Parathyroid adenoma (tissue), 2 donors: ENCODE results near the gene KIR3DL3.
"Not testable (repeated sequence)": the region's sequence is repeated elsewhere in the genome, so short reads cannot be mapped to it uniquely, and the experiment has no call there.

Source experiments
- H2AFZ ChIP-seq: fragments of 300-600 bp; sonication (generic); one replicate; pipeline ENCODE4 v1.7.0; 2017; ENCODE audit warnings: antibody characterized with exemption, mild to moderate bottlenecking
- H3K27ac ChIP-seq: fragments of 300-600 bp; sonication (generic); one replicate; pipeline ENCODE4 v1.7.0; 2017
- H3K27me3 ChIP-seq: fragments of 300-600 bp; sonication (generic); one replicate; pipeline ENCODE4 v1.7.0; 2017; ENCODE audit warnings: low read length; ENCODE audit not compliant: control insufficient read depth, insufficient read depth
- H3K36me3 ChIP-seq: fragments of 300-600 bp; sonication (generic); one replicate; pipeline ENCODE4 v1.7.0; 2017; ENCODE audit warnings: low read length; ENCODE audit not compliant: control insufficient read depth, insufficient read depth
- H3K4me1 ChIP-seq: fragments of 300-600 bp; sonication (generic); one replicate; pipeline ENCODE4 v1.7.0; 2017; ENCODE audit warnings: control low read depth
- H3K4me2 ChIP-seq: fragments of 300-600 bp; sonication (generic); one replicate; pipeline ENCODE4 v1.7.0; 2017; ENCODE audit warnings: low read length
- H3K4me3 ChIP-seq: fragments of 300-600 bp; sonication (generic); one replicate; pipeline ENCODE4 v1.7.0; 2017; ENCODE audit warnings: low read depth, low read length
- H3K79me2 ChIP-seq: fragments of 300-600 bp; sonication (generic); one replicate; pipeline ENCODE4 v1.7.0; 2017; ENCODE audit warnings: control low read depth
- H3K9ac ChIP-seq: fragments of 300-600 bp; sonication (generic); one replicate; pipeline ENCODE4 v1.7.0; 2017; ENCODE audit warnings: mild to moderate bottlenecking
- H3K9me3 ChIP-seq: fragments of 300-600 bp; sonication (generic); one replicate; pipeline ENCODE4 v1.7.0; 2017; ENCODE audit warnings: low read length; ENCODE audit not compliant: control insufficient read depth
- TF ChIP-seq, protein P1 (sequence below): fragments of 300-600 bp; sonication (generic); IDR thresholded peaks from one replicate; pipeline ENCODE4 v1.7.0; 2017; ENCODE audit warnings: antibody characterized with exemption, mild to moderate bottlenecking
- donor health status: primary hyperparathyroidism.

KIR3DL3 gene

DNA sequence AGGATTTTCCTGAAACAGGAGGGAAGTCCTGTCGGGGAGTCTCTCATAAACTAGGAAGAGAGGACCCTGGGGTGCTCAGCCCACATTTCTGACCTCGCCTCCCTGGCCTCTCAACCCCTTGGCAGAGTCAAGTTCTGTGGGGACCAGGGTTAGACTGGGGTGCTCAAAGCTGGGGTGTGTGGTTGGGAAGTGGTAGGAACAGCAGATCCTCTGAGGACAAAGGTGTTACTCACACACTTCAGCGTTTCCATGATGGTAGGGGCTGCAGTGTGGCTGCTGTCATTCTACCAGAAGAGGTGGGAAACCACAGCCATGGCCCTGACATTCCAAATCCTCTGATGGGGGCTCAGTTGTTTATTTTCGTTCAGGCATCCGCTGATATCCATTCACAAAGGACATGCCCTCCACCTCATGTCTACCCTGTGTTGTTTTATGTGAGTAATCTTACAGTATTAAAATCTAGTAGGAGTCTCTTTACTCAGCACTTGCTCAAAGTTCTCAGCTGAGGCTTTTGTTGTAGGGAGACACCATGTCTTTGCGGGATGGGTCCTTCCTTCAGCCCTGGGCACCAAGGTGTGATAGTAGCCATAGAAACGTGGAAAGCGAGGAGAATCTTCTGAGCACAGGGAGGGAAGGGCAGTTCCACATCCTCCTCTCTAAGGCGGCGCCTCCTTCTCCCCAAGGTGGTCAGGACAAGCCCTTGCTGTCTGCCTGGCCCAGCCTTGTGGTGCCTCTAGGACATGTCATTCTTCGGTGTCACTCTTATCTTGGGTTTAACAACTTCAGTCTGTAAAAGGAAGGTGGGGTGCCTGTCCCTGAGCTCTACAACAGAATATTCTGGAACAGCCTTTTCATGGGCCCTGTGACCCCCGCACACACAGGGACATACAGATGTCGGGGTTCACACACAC lies 15.6 kb downstream of the KIR3DL3 start:
- no peak overlapping the region for H3K4me3 ChIP-seq
- H3K36me3 ChIP-seq, result no peaks in the 10 kb centered on the region
- TF ChIP-seq, protein P1, sequence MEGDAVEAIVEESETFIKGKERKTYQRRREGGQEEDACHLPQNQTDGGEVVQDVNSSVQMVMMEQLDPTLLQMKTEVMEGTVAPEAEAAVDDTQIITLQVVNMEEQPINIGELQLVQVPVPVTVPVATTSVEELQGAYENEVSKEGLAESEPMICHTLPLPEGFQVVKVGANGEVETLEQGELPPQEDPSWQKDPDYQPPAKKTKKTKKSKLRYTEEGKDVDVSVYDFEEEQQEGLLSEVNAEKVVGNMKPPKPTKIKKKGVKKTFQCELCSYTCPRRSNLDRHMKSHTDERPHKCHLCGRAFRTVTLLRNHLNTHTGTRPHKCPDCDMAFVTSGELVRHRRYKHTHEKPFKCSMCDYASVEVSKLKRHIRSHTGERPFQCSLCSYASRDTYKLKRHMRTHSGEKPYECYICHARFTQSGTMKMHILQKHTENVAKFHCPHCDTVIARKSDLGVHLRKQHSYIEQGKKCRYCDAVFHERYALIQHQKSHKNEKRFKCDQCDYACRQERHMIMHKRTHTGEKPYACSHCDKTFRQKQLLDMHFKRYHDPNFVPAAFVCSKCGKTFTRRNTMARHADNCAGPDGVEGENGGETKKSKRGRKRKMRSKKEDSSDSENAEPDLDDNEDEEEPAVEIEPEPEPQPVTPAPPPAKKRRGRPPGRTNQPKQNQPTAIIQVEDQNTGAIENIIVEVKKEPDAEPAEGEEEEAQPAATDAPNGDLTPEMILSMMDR, result no peak

DNA sequence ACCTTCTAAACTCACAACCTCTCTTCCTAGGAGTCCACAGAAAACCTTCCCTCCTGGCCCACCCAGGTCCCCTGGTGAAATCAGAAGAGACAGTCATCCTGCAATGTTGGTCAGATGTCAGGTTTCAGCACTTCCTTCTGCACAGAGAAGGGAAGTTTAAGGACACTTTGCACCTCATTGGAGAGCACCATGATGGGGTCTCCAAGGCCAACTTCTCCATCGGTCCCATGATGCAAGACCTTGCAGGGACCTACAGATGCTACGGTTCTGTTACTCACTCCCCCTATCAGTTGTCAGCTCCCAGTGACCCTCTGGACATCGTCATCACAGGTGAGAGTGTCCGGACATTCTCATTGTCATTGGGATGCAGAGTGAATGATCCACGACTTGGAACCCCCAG lies 17.7 kb downstream of the KIR3DL3 start:
- not testable (repeated sequence) for H3K9me3 ChIP-seq, H3K4me3 ChIP-seq, H3K4me1 ChIP-seq, H3K27me3 ChIP-seq, H3K36me3 ChIP-seq, H2AFZ ChIP-seq, H3K79me2 ChIP-seq, H3K27ac ChIP-seq, H3K4me2 ChIP-seq, H3K9ac ChIP-seq

More for the DNA sequence above, 15.6 kb downstream of the KIR3DL3 start:
- Histone ChIP-seq H3K9me3 (no peaks in the 10 kb centered on the region), H3K79me2 (no peaks in the 10 kb centered on the region), H3K27me3 (no peaks in the 10 kb centered on the region), H3K4me2 (no peak overlapping the region), H3K27ac (no peak overlapping the region), H3K4me1 (no peaks in the 10 kb centered on the region), H2AFZ (no peak overlapping the region), H3K9ac (no peak overlapping the region)

DNA sequence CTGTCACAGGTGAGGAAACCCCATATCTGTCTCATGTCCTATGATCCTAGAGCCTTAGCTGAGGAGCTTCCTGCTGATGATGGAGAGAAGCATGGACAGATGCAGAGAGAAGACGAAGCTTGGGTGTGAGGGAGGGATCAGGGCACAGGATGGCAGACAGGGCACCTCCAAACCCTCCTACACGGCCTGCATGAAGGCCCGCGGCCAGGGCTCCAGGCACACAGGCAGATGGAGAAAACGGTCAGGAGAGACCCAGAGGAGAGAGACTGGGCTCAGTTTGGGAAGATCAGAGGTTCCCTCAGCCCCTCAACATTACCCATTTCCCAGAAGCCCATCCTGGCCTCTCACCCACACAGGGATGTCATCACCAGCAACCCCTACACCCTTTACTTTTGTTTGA lies 19.8 kb downstream of the KIR3DL3 start:
- H3K4me2 ChIP-seq, H3K4me1 ChIP-seq, H2AFZ ChIP-seq, H3K4me3 ChIP-seq, H3K36me3 ChIP-seq, H3K9me3 ChIP-seq, H3K9ac ChIP-seq, H3K79me2 ChIP-seq, H3K27ac ChIP-seq, H3K27me3 ChIP-seq: not testable (repeated sequence)

DNA sequence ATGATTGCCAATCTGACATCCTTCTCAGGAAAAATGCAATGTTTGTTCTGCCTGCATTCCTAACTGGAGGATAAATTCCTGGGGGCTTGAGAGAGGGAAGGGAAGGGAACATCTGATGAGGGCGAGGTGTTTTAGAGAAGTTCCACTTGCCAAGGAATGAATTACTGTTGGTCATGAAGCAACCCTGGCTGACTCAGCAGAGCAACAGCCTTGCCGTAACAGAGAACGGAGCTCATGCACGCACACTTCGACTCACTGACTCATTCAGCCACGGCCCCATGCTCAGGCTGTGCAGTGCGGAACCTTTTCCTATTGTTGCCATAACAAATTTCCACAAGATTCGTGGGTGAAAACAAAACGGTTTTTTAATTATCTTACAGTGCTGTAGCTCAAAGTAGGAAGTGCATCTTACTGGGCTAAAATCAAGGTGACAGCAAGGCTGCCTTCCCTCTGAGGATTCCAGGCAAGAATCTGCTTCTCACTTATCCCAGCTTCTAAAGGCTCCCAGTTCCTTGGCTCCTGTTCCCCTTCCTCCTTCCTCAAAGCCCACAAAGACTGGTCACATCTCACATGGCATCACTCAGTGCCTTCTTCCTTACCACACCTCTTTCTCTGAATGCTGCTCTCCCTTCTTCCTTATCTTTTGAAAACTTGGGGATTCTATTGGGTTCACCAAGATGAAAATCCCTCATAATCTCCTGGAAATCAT lies 23.5 kb downstream of the KIR3DL3 start:
- H3K36me3 ChIP-seq, H3K9ac ChIP-seq, H3K4me1 ChIP-seq, H3K4me3 ChIP-seq, H3K4me2 ChIP-seq, H2AFZ ChIP-seq, H3K27ac ChIP-seq, H3K79me2 ChIP-seq, H3K27me3 ChIP-seq, H3K9me3 ChIP-seq: not testable (repeated sequence)

DNA sequence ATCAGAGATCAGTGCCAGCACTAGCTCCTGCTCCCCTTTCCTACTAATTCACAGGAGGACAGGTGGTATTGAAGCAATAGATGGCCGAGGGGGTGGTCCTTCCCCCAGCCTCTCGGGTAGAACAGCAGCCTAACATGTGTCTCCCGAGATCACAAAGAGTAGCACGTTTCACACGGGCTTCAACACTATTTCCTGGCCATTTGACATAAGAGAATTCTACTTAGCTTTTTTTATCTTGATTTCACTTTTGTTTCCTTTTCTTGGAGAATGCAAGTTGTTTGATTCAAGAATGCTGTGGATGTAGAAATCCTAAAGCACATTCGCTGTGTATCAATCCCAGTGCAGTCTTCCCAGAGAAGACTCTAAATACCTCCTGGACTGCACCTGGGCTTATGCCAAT lies 26.0 kb downstream of the KIR3DL3 start:
- not testable (repeated sequence) for H3K36me3 ChIP-seq, H3K4me2 ChIP-seq

DNA sequence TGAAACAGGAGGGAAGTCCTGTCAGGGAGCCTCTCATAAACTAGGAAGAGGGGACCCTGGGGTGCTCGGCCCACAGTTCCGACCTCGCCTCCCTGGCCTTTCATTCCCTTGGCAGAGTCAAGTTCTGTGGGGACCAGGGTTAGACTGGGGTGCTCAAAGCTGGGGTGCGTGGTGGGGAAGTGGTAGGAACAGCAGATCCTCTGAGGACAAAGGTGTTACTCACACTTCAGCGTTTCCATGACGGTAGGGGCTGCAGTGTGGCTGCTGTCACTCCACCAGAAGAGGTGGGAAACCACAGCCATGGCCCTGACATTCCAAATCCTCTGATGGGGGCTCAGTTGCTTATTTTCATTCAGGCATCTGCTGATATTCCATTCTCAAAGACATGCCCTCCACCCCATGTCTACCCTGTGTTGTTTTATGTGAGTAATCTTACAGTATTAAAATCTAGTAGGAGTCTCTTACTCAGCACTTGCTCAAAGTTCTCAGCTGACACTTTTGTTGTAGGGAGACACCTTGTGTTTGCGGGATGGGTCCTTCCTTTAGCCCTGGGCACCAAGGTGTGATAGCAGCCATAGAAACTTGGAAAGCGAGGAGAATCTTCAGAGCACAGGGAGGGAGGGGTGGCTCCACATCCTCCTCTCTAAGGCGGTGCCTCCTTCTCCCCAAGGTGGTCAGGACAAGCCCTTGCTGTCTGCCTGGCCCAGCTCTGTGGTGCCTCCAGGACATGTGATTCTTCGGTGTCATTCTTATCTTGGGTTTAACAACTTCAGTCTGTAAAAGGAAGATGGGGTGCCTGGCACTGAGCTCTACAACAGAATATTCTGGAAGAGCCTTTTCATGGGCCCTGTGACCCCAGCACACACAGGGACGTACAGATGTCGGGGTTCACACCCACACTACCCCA lies 32.2 kb downstream of the KIR3DL3 start:
- not testable (repeated sequence) for H3K36me3 ChIP-seq, H3K4me2 ChIP-seq, H3K9ac ChIP-seq, H3K27ac ChIP-seq, H3K27me3 ChIP-seq, H3K9me3 ChIP-seq, H3K4me1 ChIP-seq, H3K79me2 ChIP-seq, H3K4me3 ChIP-seq, H2AFZ ChIP-seq

More for the DNA sequence above, 26.0 kb downstream of the KIR3DL3 start:
- not testable (repeated sequence) for H3K27ac ChIP-seq, H3K9me3 ChIP-seq, H3K27me3 ChIP-seq, H3K79me2 ChIP-seq, H3K9ac ChIP-seq, H3K4me1 ChIP-seq, H2AFZ ChIP-seq, H3K4me3 ChIP-seq

DNA sequence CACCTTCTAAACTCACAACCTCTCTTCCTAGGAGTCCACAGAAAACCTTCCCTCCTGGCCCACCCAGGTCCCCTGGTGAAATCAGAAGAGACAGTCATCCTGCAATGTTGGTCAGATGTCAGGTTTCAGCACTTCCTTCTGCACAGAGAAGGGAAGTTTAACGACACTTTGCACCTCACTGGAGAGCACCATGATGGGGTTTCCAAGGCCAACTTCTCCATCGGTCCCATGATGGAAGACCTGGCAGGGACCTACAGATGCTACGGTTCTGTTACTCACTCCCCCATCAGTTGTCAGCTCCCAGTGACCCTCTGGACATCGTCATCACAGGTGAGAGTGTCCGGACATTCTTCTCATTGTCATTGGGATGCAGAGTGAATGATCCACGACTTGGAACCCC lies 34.3 kb downstream of the KIR3DL3 start:
- not testable (repeated sequence) for H3K27ac ChIP-seq, H3K79me2 ChIP-seq, H3K9ac ChIP-seq, H2AFZ ChIP-seq, H3K36me3 ChIP-seq, H3K9me3 ChIP-seq, H3K4me1 ChIP-seq, H3K4me2 ChIP-seq, H3K4me3 ChIP-seq, H3K27me3 ChIP-seq

DNA sequence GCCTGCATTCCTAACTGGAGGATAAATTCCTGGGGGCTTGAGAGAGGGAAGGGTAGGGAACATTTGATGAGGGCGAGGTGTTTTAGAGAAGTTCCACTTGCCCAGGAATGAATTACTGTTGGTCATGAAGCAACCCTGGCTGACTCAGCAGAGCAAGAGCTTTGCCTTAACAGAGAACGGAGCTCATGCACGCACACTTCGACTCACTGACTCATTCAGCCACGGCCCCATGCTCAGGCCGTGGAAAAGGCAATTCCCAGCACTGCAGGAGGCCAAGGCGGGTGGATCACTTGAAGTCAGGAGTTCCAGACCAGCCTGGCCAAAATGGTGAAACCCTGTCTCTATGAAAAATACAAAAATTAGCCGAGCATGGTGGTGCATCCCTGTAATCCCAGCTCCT lies 40.0 kb downstream of the KIR3DL3 start:
- H3K27ac ChIP-seq, H3K9me3 ChIP-seq, H3K27me3 ChIP-seq, H3K36me3 ChIP-seq, H3K4me2 ChIP-seq, H3K9ac ChIP-seq, H3K4me3 ChIP-seq, H3K4me1 ChIP-seq, H3K79me2 ChIP-seq, H2AFZ ChIP-seq: not testable (repeated sequence)

DNA sequence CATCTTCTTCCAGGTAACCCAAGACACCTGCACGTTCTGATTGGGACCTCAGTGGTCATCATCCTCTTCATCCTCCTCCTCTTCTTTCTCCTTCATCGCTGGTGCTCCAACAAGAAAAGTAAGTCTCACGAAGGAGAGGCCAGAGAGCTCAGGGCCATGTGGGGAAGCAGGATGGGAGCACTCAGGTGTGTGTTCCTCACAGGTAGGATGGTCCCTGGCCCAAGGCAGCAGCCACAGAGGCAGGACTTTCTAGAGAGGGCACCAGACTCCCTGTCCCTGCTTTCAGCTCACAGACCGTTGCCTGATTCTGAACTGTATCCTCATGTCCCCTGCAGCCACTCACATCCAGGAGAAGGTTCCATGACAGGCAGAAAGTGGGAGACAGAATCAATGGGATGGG lies 42.2 kb downstream of the KIR3DL3 start:
- H2AFZ ChIP-seq, H3K9ac ChIP-seq, H3K27ac ChIP-seq, H3K9me3 ChIP-seq, H3K79me2 ChIP-seq, H3K4me1 ChIP-seq, H3K36me3 ChIP-seq, H3K4me2 ChIP-seq, H3K27me3 ChIP-seq, H3K4me3 ChIP-seq: not testable (repeated sequence)
